Mucosa of descending colon (tissue), 3 donors: Measurements from ENCODE around the gene MAP10. TPM values are rescaled to one million over a fixed set of nuclear protein-coding genes. Genes with fewer than 3 reads are reported as not detected.

Experiments used
- ATAC-seq: fragments of 200-7000 bp; cut with Tn5 transposase; one replicate; pipeline ENCODE4 v1.9.1; 2020; ENCODE audit warnings: mild to moderate bottlenecking, moderate library complexity
- DNase-seq, 3 donors: peaks; one replicate each; pipeline ENCODE4 v3.0.0-alpha.2; 2020
- H3K36me3 ChIP-seq: fragments of 200-600 bp; one replicate; pipeline ENCODE4 v1.8.0; 2021; ENCODE audit warnings: low read depth, mild to moderate bottlenecking
- H3K4me1 ChIP-seq: fragments of 200-600 bp; one replicate; pipeline ENCODE4 v1.8.0; 2021; ENCODE audit warnings: low read depth, mild to moderate bottlenecking
- H3K4me3 ChIP-seq: fragments of 200-600 bp; one replicate; pipeline ENCODE4 v1.8.0; 2021; ENCODE audit warnings: mild to moderate bottlenecking
- H3K9me3 ChIP-seq: fragments of 200-600 bp; one replicate; pipeline ENCODE4 v1.8.0; 2021; ENCODE audit warnings: mild to moderate bottlenecking
- intact Hi-C, 2 donors: fragments of 100-400 bp; cut with DNase I in 1 of 2; cut with micrococcal nuclease in 1 of 2; formaldehyde crosslinking; loops; one replicate each; pipeline versions ENCODE4 v1.11.0 to v1.11.1; 2022; cut with DNase I, micrococcal nuclease
- total RNA-seq, 3 donors: library from RNA; stranded (reverse); fragmentation: NEBNext Ultra II Directional in 2 of 3; extraction: Animal tissue kit (Norgen Biotek cat#: 25700) in 2 of 3; gene quantifications; one replicate each; pipeline versions ENCODE4 v1.2.1 to v1.2.4, GENCODE V29; 2021 to 2023
- TF ChIP-seq, protein P1 (sequence below): fragments of 200-600 bp; IDR thresholded peaks from one replicate; pipeline ENCODE4 v1.8.0; 2022; ENCODE audit warnings: antibody characterized with exemption, mild to moderate bottlenecking
- donor health status: DM: no; HTN: no; CAD: no; lungs with moderate emphysema.
- donor health status: DM: no; HTN: no; CAD: no.
- donor health status: DM: no; HTN: yes; CAD: no.

The MAP10 gene
- total RNA-seq, 3 donors from 2014 or later, result 1.6 to 4.3 (median 2.2) TPM

DNA sequence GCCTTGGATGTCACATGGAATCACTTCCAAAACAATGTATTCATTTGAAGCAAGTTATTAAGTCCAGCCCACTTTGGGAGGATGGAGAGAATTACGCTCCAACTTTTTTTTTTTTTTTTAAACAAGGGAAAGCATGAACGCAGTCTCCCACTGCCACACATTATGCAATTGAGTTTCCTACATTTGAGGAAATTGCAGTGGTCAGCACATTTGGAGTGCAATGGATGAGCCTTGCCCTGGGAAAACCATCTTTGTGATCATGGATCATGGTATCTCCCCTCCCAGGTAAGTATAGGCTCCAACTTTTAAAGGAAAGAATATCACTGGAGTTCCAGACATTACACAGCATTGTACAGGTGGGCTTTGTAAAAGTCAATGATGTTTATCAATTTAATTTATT, 26.7 kb downstream of the MAP10 start:
- TF ChIP-seq, protein P1, sequence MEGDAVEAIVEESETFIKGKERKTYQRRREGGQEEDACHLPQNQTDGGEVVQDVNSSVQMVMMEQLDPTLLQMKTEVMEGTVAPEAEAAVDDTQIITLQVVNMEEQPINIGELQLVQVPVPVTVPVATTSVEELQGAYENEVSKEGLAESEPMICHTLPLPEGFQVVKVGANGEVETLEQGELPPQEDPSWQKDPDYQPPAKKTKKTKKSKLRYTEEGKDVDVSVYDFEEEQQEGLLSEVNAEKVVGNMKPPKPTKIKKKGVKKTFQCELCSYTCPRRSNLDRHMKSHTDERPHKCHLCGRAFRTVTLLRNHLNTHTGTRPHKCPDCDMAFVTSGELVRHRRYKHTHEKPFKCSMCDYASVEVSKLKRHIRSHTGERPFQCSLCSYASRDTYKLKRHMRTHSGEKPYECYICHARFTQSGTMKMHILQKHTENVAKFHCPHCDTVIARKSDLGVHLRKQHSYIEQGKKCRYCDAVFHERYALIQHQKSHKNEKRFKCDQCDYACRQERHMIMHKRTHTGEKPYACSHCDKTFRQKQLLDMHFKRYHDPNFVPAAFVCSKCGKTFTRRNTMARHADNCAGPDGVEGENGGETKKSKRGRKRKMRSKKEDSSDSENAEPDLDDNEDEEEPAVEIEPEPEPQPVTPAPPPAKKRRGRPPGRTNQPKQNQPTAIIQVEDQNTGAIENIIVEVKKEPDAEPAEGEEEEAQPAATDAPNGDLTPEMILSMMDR, result no peak
- intact Hi-C loops, result no loop called here
- Histone ChIP-seq H3K4me3 (no peak overlapping the region), H3K4me1 (no peaks in the 10 kb centered on the region), H3K9me3 (no peaks in the 10 kb centered on the region), H3K36me3 (no peaks in the 10 kb centered on the region)
- ATAC-seq (no peak), DNase-seq (no peak)

DNA sequence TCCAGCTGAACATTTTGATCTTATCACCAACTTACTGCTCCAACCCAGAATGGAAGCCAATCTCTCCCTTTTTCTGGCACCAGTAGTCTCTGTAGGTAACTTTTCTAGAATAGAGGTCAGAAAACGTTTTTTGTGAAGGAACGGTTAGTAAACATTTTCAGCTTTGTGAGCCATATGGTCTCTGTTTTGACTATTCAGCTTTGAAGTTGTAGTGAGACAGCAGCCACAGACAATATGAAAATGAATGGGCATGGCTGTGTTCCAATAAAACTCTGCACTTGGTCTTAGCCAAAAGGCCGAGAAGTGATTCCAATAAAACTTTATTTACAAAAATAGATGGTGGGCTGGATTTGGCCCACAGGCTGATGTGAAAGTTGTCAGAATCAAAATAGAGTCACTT, 28.9 kb downstream of the MAP10 start:
- Histone ChIP-seq H3K9me3 (no peaks in the 10 kb centered on the region), H3K4me3 (no peak overlapping the region), H3K36me3 (no peaks in the 10 kb centered on the region), H3K4me1 (no peaks in the 10 kb centered on the region)
- intact Hi-C loops, result no loop called here
- ATAC-seq (no peak), DNase-seq (no peak)
- TF ChIP-seq, protein P1, result no peak

DNA sequence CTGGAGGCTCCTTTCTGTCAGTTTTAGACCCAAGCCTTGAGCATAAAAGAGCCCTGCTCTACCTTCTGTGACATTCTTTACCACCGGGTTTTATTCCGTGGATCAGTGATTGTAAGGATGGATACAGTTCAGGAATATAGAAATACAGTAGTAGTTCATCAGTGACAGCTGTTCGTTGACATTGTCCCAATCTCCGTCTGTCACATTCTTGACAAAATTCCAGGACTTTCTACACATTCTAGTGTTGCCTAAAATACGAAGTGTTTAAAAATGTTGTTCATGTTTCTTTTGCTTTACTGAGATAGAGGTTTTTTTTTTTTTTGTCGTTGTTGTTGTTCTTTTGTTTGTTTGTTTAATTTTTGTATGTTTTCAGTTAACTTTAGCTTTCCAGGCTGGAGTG, 29.9 kb downstream of the MAP10 start:
- Histone ChIP-seq H3K9me3 (peaks cover 1% of the 10 kb centered on the region), H3K4me1 (no peaks in the 10 kb centered on the region), H3K4me3 (no peak overlapping the region), H3K36me3 (no peaks in the 10 kb centered on the region)
- TF ChIP-seq, protein P1, result no peak
- intact Hi-C loops, result no loop called here
- DNase-seq (no peak), ATAC-seq (no peak)

DNA sequence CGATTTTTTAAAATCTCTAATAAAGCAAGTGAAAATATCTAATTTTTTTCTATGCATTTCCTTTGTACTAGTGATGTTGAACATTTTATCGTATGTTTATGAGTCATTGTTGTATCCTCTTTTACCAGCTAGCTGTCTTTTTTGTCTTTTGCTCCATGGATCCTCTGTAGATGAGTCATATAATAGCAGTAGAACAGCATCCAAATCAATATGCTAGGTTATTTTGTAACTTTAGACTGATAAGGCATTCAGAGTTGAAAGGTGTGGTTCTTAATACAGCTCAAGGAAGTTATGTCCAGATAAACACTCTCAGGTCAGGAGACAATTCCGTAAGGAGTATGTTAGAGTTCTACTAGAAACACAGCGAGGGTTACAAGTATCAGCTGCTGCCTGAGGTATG, 31.9 kb downstream of the MAP10 start:
- H3K9me3 ChIP-seq, result peaks cover 3% of the 10 kb centered on the region
- intact Hi-C loops, result no loop called here
- H3K4me3 ChIP-seq, result no peak overlapping the region
- no peaks in the 10 kb centered on the region for H3K36me3 ChIP-seq
- no peak for DNase-seq
- peak; percentile 85 for ATAC-seq
- TF ChIP-seq, protein P1, result no peak
- no peaks in the 10 kb centered on the region for H3K4me1 ChIP-seq

DNA sequence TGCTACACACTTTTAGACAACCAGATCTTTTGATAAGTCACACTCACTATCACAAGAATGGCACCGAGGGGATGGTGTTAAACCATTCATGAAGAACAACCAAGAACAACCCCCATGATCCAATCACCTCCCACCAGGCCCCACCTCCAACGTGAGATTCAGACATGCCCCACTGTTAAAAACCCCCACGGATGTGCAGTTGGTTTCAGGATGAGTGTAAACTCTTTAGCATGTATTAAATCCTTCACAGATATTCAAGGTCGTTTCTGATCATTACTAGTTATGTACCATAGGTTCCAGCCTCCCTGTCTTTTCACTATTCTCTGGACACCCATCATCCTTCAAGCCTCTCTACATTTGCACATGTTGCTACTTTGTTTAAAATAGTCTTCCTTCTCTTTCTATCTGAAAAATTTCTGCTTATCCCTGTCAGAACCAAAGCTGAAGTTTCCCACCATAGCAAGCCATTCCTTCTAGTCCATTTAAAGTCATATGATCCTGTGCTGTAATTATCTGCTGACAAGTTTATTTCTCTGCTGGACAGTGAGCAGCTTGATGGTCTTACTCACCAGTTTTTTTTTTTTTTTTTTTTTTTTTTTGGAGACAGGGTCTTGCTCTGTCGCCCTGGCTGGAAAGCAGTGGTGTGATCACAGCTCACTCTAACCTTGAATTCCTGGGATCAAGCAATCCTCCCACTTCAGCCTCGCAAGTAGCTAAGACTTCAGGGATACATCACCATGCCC, 36.8 kb downstream of the MAP10 start:
- DNase-seq, result no peak
- no peaks in the 10 kb centered on the region for H3K36me3 ChIP-seq
- ATAC-seq, result no peak
- H3K4me3 ChIP-seq, result no peak overlapping the region
- TF ChIP-seq, protein P1, result no peak
- peaks cover 3% of the 10 kb centered on the region for H3K9me3 ChIP-seq
- H3K4me1 ChIP-seq, result no peaks in the 10 kb centered on the region
- intact Hi-C loops, result no loop called here
